Activated CD8-positive, alpha-beta T cell treated with anti-CD3 and anti-CD28 coated beads, Interleukin-2, amount 10 ng/mL, durations not matched to agents 7 days and 5 days (primary cell): Measurements from ENCODE around the gene TLR6. TPM values are rescaled to one million over a fixed set of nuclear protein-coding genes. Genes with fewer than 3 reads are reported as not detected.
A peak's percentile ranks its signal among the peaks of the same experiment; 100 is the strongest.
"Not testable (repeated sequence)": the region's sequence is repeated elsewhere in the genome, so short reads cannot be mapped to it uniquely, and the experiment has no call there.

Source experiments
- ATAC-seq: fragments of 150-1000 bp; cut with Tn5 transposase; one replicate; pipeline ENCODE4 v1.10.0; 2021; ENCODE audit warnings: moderate library complexity
- CTCF ChIA-PET: fragments of 350-600 bp; sonication (Branson Sonifier 250); formaldehyde crosslinking; loops from one replicate; lab custom pipeline; 2021; ENCODE audit warnings: antibody characterized with exemption; lab: Charles Lee
- POLR2A ChIA-PET: fragments of 350-600 bp; sonication (Branson Sonifier 250); formaldehyde crosslinking; loops from one replicate; lab custom pipeline; 2021; ENCODE audit warnings: antibody characterized with exemption; lab: Charles Lee
- DNase-seq: peaks from one replicate; pipeline ENCODE4 v3.0.0-alpha.2; 2020
- H3K27ac Mint-ChIP-seq: one replicate; pipeline ENCODE4 v1.8.0; 2021; ENCODE audit warnings: mild to moderate bottlenecking, mixed read lengths
- H3K27me3 Mint-ChIP-seq: one replicate; pipeline ENCODE4 v1.8.0; 2021; ENCODE audit warnings: low read depth, mixed read lengths
- H3K36me3 Mint-ChIP-seq: one replicate; pipeline ENCODE4 v1.8.0; 2021; ENCODE audit warnings: low read depth, mixed read lengths
- H3K4me1 Mint-ChIP-seq: one replicate; pipeline ENCODE4 v1.8.0; 2021; ENCODE audit warnings: low read depth, mixed read lengths
- H3K4me3 Mint-ChIP-seq: one replicate; pipeline ENCODE4 v1.8.0; 2021; ENCODE audit warnings: mild to moderate bottlenecking, mixed read lengths
- H3K9me3 Mint-ChIP-seq: one replicate; pipeline ENCODE4 v1.8.0; 2022; ENCODE audit warnings: mixed read lengths; ENCODE audit not compliant: insufficient read depth
- total RNA-seq, 2 experiments: library from RNA; stranded (reverse); gene quantifications; one replicate each; pipeline ENCODE4 v1.2.3, GENCODE V29; 2021

Gene TLR6
- total RNA-seq, 2 experiments from 2014 or later: 3.1 to 3.2 TPM

- peaks cover 6% of the 10 kb centered on the region for H3K4me1 Mint-ChIP-seq
- no peak for DNase-seq
- no peaks in the 10 kb centered on the region for H3K27me3 Mint-ChIP-seq
- no peaks in the 10 kb centered on the region for H3K9me3 Mint-ChIP-seq
- no peak for ATAC-seq
- CTCF ChIA-PET: no interaction called here
- no peak overlapping the region for H3K27ac Mint-ChIP-seq
- H3K4me3 Mint-ChIP-seq: no peak overlapping the region
- POLR2A ChIA-PET: no interaction called here
- H3K36me3 Mint-ChIP-seq: peaks cover 10% of the 10 kb centered on the region
These were observed 36.1 kb downstream of the TLR6 start for GRCh38 chr4:38820329-38821061.

GRCh38 chr4:38819569-38819968, 37.0 kb downstream of the TLR6 start:
- peaks cover 6% of the 10 kb centered on the region for H3K4me1 Mint-ChIP-seq
- H3K27ac Mint-ChIP-seq: no peak overlapping the region
- DNase-seq: no peak
- H3K4me3 Mint-ChIP-seq: no peak overlapping the region
- H3K36me3 Mint-ChIP-seq: peaks cover 10% of the 10 kb centered on the region
- ATAC-seq: no peak
- H3K9me3 Mint-ChIP-seq: no peaks in the 10 kb centered on the region
- H3K27me3 Mint-ChIP-seq: no peaks in the 10 kb centered on the region
- CTCF ChIA-PET: interaction anchor here (1.0 to 1.1 kb wide), 2 partner anchors 26 to 41 kb away, joined by 3 read pairs; no protein-coding TSS in a partner anchor
- POLR2A ChIA-PET: no interaction called here

- POLR2A ChIA-PET: no interaction called here
- no peak for DNase-seq
- Mint-ChIP-seq H3K9me3 (no peaks in the 10 kb centered on the region), H3K27ac (no peak overlapping the region), H3K27me3 (no peaks in the 10 kb centered on the region), H3K4me1 (peaks cover 9% of the 10 kb centered on the region), H3K36me3 (peaks cover 9% of the 10 kb centered on the region), H3K4me3 (no peak overlapping the region)
- ATAC-seq: no peak
- CTCF ChIA-PET: interaction anchor here (1.0 kb wide), 1 partner anchor 24 kb away, joined by 3 read pairs; no protein-coding TSS in a partner anchor
These were observed 38.1 kb downstream of the TLR6 start for GRCh38 chr4:38818441-38818976.

- CTCF ChIA-PET: interaction anchor here (1.1 kb wide), 1 partner anchor 44 kb away, joined by 3 read pairs; no protein-coding TSS in a partner anchor
These were observed 40.5 kb downstream of the TLR6 start for GRCh38 chr4:38815885-38816782.

DNA sequence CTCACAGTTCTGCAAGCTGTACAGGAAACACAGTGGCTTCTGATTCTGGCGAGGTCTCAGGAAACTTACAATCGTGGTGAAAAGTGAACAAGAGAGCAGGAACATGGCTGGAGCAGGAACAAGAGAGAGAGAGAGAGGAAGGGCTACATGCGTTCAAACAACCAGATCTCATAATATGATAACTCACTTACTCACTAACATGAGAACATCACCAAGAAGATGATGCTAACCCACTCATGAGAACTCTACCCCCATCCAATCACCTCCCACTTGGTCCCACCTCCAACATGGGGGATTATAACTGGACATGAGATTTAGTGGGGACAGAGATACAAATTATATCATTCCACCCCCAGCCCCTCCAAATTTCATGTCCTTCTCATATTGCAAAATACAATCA, 42.2 kb downstream of the TLR6 start:
- no peak overlapping the region for H3K27ac Mint-ChIP-seq
- no peaks in the 10 kb centered on the region for H3K9me3 Mint-ChIP-seq
- no peak overlapping the region for H3K4me3 Mint-ChIP-seq
- DNase-seq (no peak), ATAC-seq (no peak)
- peaks cover 2% of the 10 kb centered on the region for H3K36me3 Mint-ChIP-seq
- H3K27me3 Mint-ChIP-seq: no peaks in the 10 kb centered on the region
- ChIA-PET POLR2A (no interaction called here), CTCF (no interaction called here)
- H3K4me1 Mint-ChIP-seq: peaks cover 3% of the 10 kb centered on the region

More at GRCh38 chr4:38815885-38816782, 40.5 kb downstream of the TLR6 start:
- Mint-ChIP-seq H3K4me1 (peaks cover 9% of the 10 kb centered on the region), H3K36me3 (peaks cover 2% of the 10 kb centered on the region), H3K4me3 (no peak overlapping the region), H3K27me3 (no peaks in the 10 kb centered on the region), H3K9me3 (no peaks in the 10 kb centered on the region), H3K27ac (no peak overlapping the region)
- POLR2A ChIA-PET: interaction anchor here (1.8 kb wide), 1 partner anchor 11 kb away, joined by 6 read pairs; the partner anchor contains the start of gene TLR1
- ATAC-seq: no peak
- no peak for DNase-seq

DNA sequence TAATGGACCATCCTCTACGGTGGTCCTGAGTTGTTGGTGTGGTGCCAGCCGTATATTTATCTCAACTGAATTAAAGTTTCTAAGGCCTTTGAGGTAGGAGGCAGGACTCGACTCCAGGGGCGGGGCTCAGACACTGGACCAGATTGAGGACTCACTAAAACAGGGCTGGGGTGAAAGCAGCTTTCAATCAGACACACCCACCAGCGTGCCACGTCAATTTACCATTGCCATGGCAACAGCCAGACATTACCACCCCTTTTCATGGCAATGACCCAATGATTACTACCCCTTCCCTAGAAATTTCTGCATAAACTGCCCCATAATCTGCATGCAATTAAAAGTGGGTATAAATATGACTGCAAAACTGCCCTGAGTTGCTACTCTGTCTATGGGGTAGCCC, 45.3 kb downstream of the TLR6 start:
- H3K4me3 Mint-ChIP-seq: no peak overlapping the region
- peaks cover 3% of the 10 kb centered on the region for H3K4me1 Mint-ChIP-seq
- CTCF ChIA-PET: no interaction called here
- no peak overlapping the region for H3K27ac Mint-ChIP-seq
- no peaks in the 10 kb centered on the region for H3K27me3 Mint-ChIP-seq
- ATAC-seq: no peak
- POLR2A ChIA-PET: no interaction called here
- peaks cover 2% of the 10 kb centered on the region for H3K36me3 Mint-ChIP-seq
- DNase-seq: no peak
- no peaks in the 10 kb centered on the region for H3K9me3 Mint-ChIP-seq

GRCh38 chr4:38807462-38807861, 49.2 kb downstream of the TLR6 start:
- H3K9me3 Mint-ChIP-seq, DNase-seq, H3K27ac Mint-ChIP-seq, H3K27me3 Mint-ChIP-seq, ATAC-seq, POLR2A ChIA-PET, CTCF ChIA-PET, H3K4me3 Mint-ChIP-seq: not testable (repeated sequence)
- Mint-ChIP-seq H3K4me1 (peaks cover 25% of the 10 kb centered on the region), H3K36me3 (peaks cover 14% of the 10 kb centered on the region)

DNA sequence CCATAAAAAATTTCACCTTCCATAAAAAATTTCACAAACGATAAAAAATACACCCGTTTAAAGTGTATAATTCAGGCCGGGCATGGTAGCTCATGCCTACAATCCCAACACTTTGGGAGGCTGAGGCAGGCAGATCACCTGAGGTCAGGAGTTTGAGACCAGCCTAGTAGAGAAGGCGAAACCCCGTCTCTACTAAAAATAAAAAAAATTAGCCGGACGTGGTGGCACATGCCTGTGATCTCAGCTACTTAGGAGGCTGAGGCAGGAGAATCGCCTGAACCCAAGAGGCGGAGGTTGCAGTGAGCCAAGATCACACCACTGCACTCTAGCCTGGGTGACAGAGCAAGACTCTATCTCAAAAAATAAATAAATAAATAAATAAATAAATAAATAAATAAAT, 50.4 kb downstream of the TLR6 start:
- CTCF ChIA-PET: interaction anchor here (1.5 to 6.1 kb wide), 4 partner anchors 23 to 67 kb away, joined by 8 to 78 read pairs (median 16); partner anchors contain the start of genes TLR10 and TLR6

DNA sequence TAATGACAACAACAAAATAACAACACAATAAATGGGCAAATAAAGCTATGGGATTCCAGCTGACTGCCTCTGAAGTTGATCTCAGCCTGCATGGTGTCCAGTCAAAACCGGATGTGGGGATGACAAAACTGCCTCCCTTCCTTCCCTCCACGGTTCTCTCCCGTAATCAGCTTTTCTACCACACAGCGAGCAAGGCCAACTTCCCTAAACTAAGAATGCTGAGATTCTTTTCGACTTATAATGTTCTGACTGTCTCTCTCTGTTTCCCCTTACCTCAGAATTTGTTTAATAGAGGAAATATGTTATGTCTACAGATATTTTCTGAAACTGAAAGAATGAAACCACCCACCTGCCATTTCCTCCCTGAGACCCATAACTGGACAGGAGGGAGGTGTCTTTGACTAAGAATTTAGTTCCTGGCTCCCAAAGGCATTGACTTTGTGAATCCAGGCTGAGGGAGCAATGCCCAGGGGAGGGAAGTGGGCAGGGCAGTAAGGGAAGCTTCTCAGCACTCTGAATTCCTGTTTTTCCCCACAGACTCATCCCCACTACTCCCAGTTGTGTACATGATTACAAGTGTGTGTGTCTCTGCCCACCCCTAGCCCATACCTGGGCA, 51.0 kb downstream of the TLR6 start:
- CTCF ChIA-PET: interaction anchor here (0.8 to 6.1 kb wide), 14 partner anchors 11 to 626 kb away, joined by 3 to 78 read pairs (median 8); partner anchors contain the start of genes TLR10 and TLR6
- POLR2A ChIA-PET: interaction anchor here (2.2 kb wide), 1 partner anchor 11 kb away, joined by 6 read pairs; no protein-coding TSS in a partner anchor
- Mint-ChIP-seq H3K4me3 (peak overlapping the region; percentile 75), H3K36me3 (peaks cover 27% of the 10 kb centered on the region), H3K27ac (peak overlapping the region; percentile 84), H3K9me3 (peaks cover 21% of the 10 kb centered on the region), H3K4me1 (peaks cover 25% of the 10 kb centered on the region), H3K27me3 (no peaks in the 10 kb centered on the region)
- DNase-seq (peak; percentile 45), ATAC-seq (peak; percentile 48)

More for the DNA sequence above, 50.4 kb downstream of the TLR6 start:
- Mint-ChIP-seq H3K4me1 (peaks cover 25% of the 10 kb centered on the region), H3K4me3 (peak overlapping the region; percentile 75), H3K9me3 (peaks cover 18% of the 10 kb centered on the region), H3K36me3 (peaks cover 21% of the 10 kb centered on the region)
- DNase-seq, POLR2A ChIA-PET, ATAC-seq, H3K27me3 Mint-ChIP-seq, H3K27ac Mint-ChIP-seq: not testable (repeated sequence)

DNA sequence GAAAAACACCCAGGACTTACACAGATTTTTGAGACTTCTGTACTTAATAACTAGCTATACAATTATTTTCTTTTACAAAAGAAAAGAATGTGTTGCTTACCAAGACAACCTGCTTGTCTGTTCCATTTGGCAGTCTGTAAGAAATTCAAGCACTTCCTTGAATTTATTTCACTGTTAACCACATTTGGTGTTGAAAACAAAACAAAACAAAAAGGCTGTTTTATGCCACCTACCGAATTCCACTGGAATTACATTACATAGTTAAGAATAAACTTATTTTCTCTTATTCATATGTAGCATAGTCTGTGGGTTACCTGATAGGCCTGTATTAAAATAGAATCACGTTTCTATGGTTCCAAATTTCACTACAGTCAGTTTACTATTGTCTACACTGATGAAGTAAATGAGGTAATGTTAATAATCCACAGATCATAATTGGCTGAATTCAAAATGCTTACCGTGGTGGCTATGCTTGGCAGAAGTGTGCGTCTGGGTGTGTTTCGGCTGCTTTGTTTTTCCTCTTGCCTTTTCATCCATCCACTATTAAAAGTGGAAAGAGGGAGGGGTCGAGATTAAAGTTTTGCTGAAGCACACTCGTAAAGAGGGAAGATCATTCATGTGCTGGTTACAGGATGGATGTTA, 51.8 kb downstream of the TLR6 start, which contains the start of gene TLR1:
TSS of gene TLR1 (minus strand) at position 138 of the 642 bp plus-strand sequence. CDS start 5,960 bp downstream, outside the sequence.
- peak within 1 kb of the TSS; percentile 76 for H3K4me3 Mint-ChIP-seq
- POLR2A ChIA-PET: interaction anchor here (0.9 to 2.2 kb wide), 4 partner anchors 12 to 51 kb away, joined by 4 to 6 read pairs (median 5); no protein-coding TSS in a partner anchor
- peak within 1 kb of the TSS; percentile 84 for H3K27ac Mint-ChIP-seq

More for the DNA sequence above, 51.8 kb downstream of the TLR6 start, which contains the start of gene TLR1:
- CTCF ChIA-PET: interaction anchor here (0.8 to 6.1 kb wide), 24 partner anchors 10 to 625 kb away, joined by 3 to 78 read pairs (median 5); partner anchors contain the start of genes TLR10 and TLR6
- Mint-ChIP-seq H3K4me1 (peaks cover 25% of the 10 kb centered on the region), H3K36me3 (peaks cover 35% of the 10 kb centered on the region), H3K27me3 (no peaks in the 10 kb centered on the region), H3K9me3 (peaks cover 21% of the 10 kb centered on the region)
- DNase-seq (peak; percentile 32), ATAC-seq (peak; percentile 78)
